GM21381 (cell line): ENCODE data around the gene CTSA.

Experiments
- ATAC-seq: cut with Tn5 transposase; IDR thresholded peaks from one replicate; pipeline ENCODE4 v1.9.1; 2021; ENCODE audit warnings: mild to moderate bottlenecking, moderate library complexity; ENCODE audit not compliant: unreplicated experiment

CTSA gene

GRCh38 chr20:45934586-45935415 lies 43.7 kb downstream of the CTSA start, which contains the start of gene PCIF1:
Gene PCIF1 (plus strand): TSS chr20:45934683. CDS start chr20:45939000, 4,317 bp downstream.
- ATAC-seq = peak; percentile 73

- peak; percentile 5 for ATAC-seq
Observed at GRCh38 chr20:45935416-45936046, 44.4 kb downstream of the CTSA start.

- ATAC-seq = no peak
Observed at GRCh38 chr20:45937765-45938164, 46.6 kb downstream of the CTSA start.

GRCh38 chr20:45938727-45939438 lies 47.7 kb downstream of the CTSA start:
- ATAC-seq = no peak

GRCh38 chr20:45940053-45940452 lies 48.9 kb downstream of the CTSA start:
- no peak for ATAC-seq

GRCh38 chr20:45940469-45940868 lies 49.3 kb downstream of the CTSA start:
- ATAC-seq = no peak

GRCh38 chr20:45943613-45944012 lies 52.5 kb downstream of the CTSA start:
- no peak for ATAC-seq

- no peak for ATAC-seq
Observed at GRCh38 chr20:45944151-45944964, 53.2 kb downstream of the CTSA start.

- no peak for ATAC-seq
Observed at GRCh38 chr20:45944965-45945677, 54.0 kb downstream of the CTSA start.

GRCh38 chr20:45945678-45946148 lies 54.6 kb downstream of the CTSA start:
- no peak for ATAC-seq

GRCh38 chr20:45946149-45946970 lies 55.2 kb downstream of the CTSA start:
- no peak for ATAC-seq

GRCh38 chr20:45947110-45947866 lies 56.2 kb downstream of the CTSA start:
- ATAC-seq = no peak

- ATAC-seq = no peak
Observed at GRCh38 chr20:45948261-45948733, 57.2 kb downstream of the CTSA start.
